GM18861 (cell line): ENCODE data around the gene TMEM255B.
"Not testable (repeated sequence)": the region's sequence is repeated elsewhere in the genome, so short reads cannot be mapped to it uniquely, and the experiment has no call there.

Experiments
- ATAC-seq: cut with Tn5 transposase; IDR thresholded peaks from one replicate; pipeline ENCODE4 v1.9.1; 2021; ENCODE audit not compliant: unreplicated experiment

The TMEM255B gene

GRCh38 chr13:113815151-113816058 lies 56.4 kb downstream of the TMEM255B start:
- ATAC-seq: no peak

GRCh38 chr13:113816254-113816929 lies 57.4 kb downstream of the TMEM255B start:
- ATAC-seq: no peak

- ATAC-seq: no peak
Observed at GRCh38 chr13:113816946-113817859, 58.2 kb downstream of the TMEM255B start.

GRCh38 chr13:113817860-113818691 lies 59.0 kb downstream of the TMEM255B start:
- ATAC-seq: no peak

GRCh38 chr13:113818700-113819295 lies 59.8 kb downstream of the TMEM255B start:
- ATAC-seq: no peak

- no peak for ATAC-seq
Observed at GRCh38 chr13:113819341-113819730, 60.3 kb downstream of the TMEM255B start.

- no peak for ATAC-seq
Observed at GRCh38 chr13:113819731-113820715, 61.0 kb downstream of the TMEM255B start.

- ATAC-seq: no peak
Observed at GRCh38 chr13:113820813-113821651, 62.0 kb downstream of the TMEM255B start.

GRCh38 chr13:113821847-113822246 lies 62.8 kb downstream of the TMEM255B start:
- no peak for ATAC-seq

- ATAC-seq: no peak
Observed at GRCh38 chr13:113822266-113822665, 63.2 kb downstream of the TMEM255B start.

GRCh38 chr13:113822956-113823744 lies 64.1 kb downstream of the TMEM255B start:
- no peak for ATAC-seq

GRCh38 chr13:113823771-113824170 lies 64.7 kb downstream of the TMEM255B start:
- ATAC-seq: no peak

- no peak for ATAC-seq
Observed at GRCh38 chr13:113825841-113826240, 66.8 kb downstream of the TMEM255B start.

GRCh38 chr13:113826446-113826845 lies 67.4 kb downstream of the TMEM255B start:
- not testable (repeated sequence) for ATAC-seq

- no peak for ATAC-seq
Observed at GRCh38 chr13:113827021-113827420, 68.0 kb downstream of the TMEM255B start.

GRCh38 chr13:113828282-113828825 lies 69.3 kb downstream of the TMEM255B start:
- ATAC-seq: no peak
